HepG2 (cell line): ENCODE data around the gene MIER1. TPM values are rescaled to one million over a fixed set of nuclear protein-coding genes. Genes with fewer than 3 reads are reported as not detected.

Experiments used
- CEBPB ChIP-seq: IDR thresholded peaks from 2 replicates; pipeline ENCODE4 v1.6.1; 2011; ENCODE audit warnings: low read depth, low read length, improper control_type of control experiment, borderline replicate concordance
- FOSL1 ChIP-seq: sonication (generic); formaldehyde crosslinking; IDR thresholded peaks from 2 replicates; pipeline ENCODE4 v1.9.0; 2021; ENCODE audit warnings: missing genetic modification reagents, borderline replicate concordance
- SNAPC2 ChIP-seq: sonication (generic); formaldehyde crosslinking; IDR thresholded peaks from 2 replicates; pipeline ENCODE4 v1.8.1; 2022; ENCODE audit warnings: mild to moderate bottlenecking, missing genetic modification reagents
- ZNF383 ChIP-seq: sonication (generic); formaldehyde crosslinking; IDR thresholded peaks from 2 replicates; pipeline ENCODE4 v1.4.0; 2020; ENCODE audit warnings: missing genetic modification reagents, mild to moderate bottlenecking, borderline replicate concordance
- ZNF614 ChIP-seq: IDR thresholded peaks from 2 replicates; pipeline ENCODE4 v1.6.1; 2018; ENCODE audit warnings: missing biosample characterization, missing genetic modification reagents, inconsistent platforms, borderline replicate concordance
- polyA plus RNA-seq, 8 experiments: library from polyadenylated mRNA; depleted of rRNA in 3 of 8; stranded (reverse) in 7 of 8; unstranded in 1 of 8; fragments of >200 nt; fragmentation: Illumina TruSeq in 4 of 8; extraction: Trizol in 4 of 8; gene quantifications; 2 replicates each; pipeline versions ENCODE4 v1.2.1 to v1.2.3, GENCODE V29; 2011 to 2016; ENCODE audit warnings: low read depth in 4 of 8, missing spikeins in 1 of 8, mixed read lengths in 1 of 8; ENCODE audit not compliant: insufficient read depth in 1 of 8
- total RNA-seq, 5 experiments: library from RNA; depleted of rRNA; stranded (reverse); fragments of >200 nt; fragmentation: Illumina TruSeq; extraction: Trizol; gene quantifications; 2 replicates each; pipeline ENCODE4 v1.2.3, GENCODE V29; 2016; ENCODE audit warnings: low read depth in 1 of 5
- TF ChIP-seq, protein P1 (sequence below): sonication (generic); formaldehyde crosslinking; IDR thresholded peaks from 2 replicates; pipeline ENCODE4 v1.5.0; 2020; ENCODE audit warnings: mild to moderate bottlenecking, missing genetic modification reagents, borderline replicate concordance

MIER1 gene
- total and polyA plus RNA-seq, 2 of the 13 experiments (the other 11 are each of a cell fraction or from before 2014, with no cell fraction given) = 7.0 to 30.4 TPM

DNA sequence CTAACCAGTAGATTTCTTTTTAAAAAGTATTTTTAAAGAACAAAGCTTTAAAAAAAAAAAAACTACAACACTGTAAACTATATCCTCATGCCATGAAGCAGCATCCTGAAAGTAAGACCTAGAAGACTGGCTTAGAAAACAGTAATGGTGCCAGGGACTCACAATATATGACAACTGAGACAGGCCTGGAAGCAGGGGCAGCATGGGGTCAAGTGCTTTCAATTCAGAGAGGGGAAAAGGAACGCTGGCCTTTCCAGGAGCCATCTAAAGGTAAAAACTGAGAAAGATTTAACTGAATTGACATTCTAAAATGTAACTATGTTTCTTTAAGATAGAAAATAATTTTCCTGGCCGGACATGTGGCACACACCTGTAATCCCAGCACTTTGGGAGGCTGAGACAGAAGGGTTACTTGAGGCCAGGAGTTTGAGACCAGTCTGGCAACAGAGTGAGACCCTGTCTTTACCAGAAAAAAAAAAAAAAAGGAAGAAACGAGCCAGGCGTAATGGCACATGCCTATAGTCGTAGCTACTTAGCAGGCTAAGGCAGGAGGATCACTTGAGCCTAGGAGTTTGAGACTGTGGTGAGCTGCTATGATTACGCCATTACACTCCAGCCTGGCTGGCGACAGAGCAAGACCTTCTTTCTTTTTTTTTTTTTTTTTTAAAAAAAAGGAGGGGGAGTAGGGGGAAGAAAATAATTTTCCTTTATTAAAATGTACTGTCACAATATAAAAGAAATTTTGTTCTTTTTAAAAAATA is 75.0 kb downstream of the MIER1 start (continued):
- TF ChIP-seq, protein P1, sequence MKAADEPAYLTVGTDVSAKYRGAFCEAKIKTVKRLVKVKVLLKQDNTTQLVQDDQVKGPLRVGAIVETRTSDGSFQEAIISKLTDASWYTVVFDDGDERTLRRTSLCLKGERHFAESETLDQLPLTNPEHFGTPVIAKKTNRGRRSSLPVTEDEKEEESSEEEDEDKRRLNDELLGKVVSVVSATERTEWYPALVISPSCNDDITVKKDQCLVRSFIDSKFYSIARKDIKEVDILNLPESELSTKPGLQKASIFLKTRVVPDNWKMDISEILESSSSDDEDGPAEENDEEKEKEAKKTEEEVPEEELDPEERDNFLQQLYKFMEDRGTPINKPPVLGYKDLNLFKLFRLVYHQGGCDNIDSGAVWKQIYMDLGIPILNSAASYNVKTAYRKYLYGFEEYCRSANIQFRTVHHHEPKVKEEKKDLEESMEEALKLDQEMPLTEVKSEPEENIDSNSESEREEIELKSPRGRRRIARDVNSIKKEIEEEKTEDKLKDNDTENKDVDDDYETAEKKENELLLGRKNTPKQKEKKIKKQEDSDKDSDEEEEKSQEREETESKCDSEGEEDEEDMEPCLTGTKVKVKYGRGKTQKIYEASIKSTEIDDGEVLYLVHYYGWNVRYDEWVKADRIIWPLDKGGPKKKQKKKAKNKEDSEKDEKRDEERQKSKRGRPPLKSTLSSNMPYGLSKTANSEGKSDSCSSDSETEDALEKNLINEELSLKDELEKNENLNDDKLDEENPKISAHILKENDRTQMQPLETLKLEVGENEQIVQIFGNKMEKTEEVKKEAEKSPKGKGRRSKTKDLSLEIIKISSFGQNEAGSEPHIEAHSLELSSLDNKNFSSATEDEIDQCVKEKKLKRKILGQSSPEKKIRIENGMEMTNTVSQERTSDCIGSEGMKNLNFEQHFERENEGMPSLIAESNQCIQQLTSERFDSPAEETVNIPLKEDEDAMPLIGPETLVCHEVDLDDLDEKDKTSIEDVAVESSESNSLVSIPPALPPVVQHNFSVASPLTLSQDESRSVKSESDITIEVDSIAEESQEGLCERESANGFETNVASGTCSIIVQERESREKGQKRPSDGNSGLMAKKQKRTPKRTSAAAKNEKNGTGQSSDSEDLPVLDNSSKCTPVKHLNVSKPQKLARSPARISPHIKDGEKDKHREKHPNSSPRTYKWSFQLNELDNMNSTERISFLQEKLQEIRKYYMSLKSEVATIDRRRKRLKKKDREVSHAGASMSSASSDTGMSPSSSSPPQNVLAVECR (CRISPR knock-in tag) = no peak
- TF ChIP-seq FOSL1 (CRISPR knock-in tag) (no peak), CEBPB (no peak), ZNF614 (CRISPR knock-in tag) (no peak), SNAPC2 (CRISPR knock-in tag) (no peak), ZNF383 (CRISPR knock-in tag) (no peak)
